Mesothelial cell of epicardium (in vitro differentiated cells): ENCODE results near the gene QRICH2. TPM values are rescaled to one million over a fixed set of nuclear protein-coding genes. Genes with fewer than 3 reads are reported as not detected.

Source experiments
- DNase-seq, 2 experiments: peaks; one replicate each; pipeline ENCODE4 v3.0.0; 2021; ENCODE audit warnings: low spot score in 2 of 2; ENCODE audit not compliant: unreplicated experiment in 2 of 2
- H3K27ac Mint-ChIP-seq: 2 replicates; pipeline ENCODE4 v1.8.0; 2021; ENCODE audit warnings: mixed read lengths
- H3K27me3 Mint-ChIP-seq: 2 replicates; pipeline ENCODE4 v1.8.0; 2021; ENCODE audit warnings: low read depth, mixed read lengths
- H3K36me3 Mint-ChIP-seq: 2 replicates; pipeline ENCODE4 v1.8.0; 2021; ENCODE audit warnings: mixed read lengths
- H3K4me1 Mint-ChIP-seq: 2 replicates; pipeline ENCODE4 v1.8.0; 2021; ENCODE audit warnings: mixed read lengths
- H3K4me3 Mint-ChIP-seq: 2 replicates; pipeline ENCODE4 v1.8.0; 2021; ENCODE audit warnings: mild to moderate bottlenecking, moderate library complexity, mixed read lengths
- H3K9me3 Mint-ChIP-seq: 2 replicates; pipeline ENCODE4 v1.8.0; 2021; ENCODE audit warnings: mixed read lengths
- total RNA-seq: library from RNA; stranded (reverse); gene quantifications from 3 replicates; pipeline ENCODE4 v1.2.1, GENCODE V29; 2021
- TF ChIP-seq, protein P1 (sequence below): fragments of 200-600 bp; sonication (generic); IDR thresholded peaks from one replicate; pipeline ENCODE4 v1.5.0; 2021; ENCODE audit warnings: antibody characterized with exemption; ENCODE audit not compliant: unreplicated experiment

Gene QRICH2
- total RNA-seq, 1 donor from 2014 or later, result 7.2 TPM

DNA sequence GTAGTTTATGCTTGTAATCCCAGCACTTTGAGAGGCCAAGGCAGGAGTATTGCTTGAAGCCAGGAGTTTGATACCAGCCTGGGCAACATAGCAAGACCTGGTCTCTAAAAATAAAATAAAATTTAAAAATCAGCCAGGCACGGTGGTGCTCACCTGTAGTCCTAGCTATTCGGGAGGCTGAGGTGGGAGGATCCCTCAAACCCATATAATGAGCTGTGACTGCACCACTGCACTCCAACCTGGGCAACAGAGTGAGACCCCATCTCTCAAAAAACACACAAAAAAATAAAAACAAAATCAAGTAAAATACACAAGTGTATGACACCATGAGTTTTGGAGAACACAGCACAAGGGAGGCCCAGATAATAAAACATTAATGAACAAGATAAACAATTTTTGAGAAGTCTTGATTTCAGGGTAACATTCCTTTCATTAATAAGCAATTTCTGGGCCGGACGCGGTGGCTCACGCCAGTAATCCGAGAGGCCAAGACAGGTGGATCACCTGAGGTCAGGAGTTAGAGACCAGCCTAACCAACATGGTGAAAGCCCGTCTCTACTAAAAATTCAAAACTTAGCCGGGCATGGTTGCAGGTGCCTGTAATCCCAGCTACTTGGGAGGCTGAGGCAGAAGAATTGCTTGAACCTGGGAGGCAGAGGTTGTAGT is 27.8 kb upstream of the QRICH2 start:
- Mint-ChIP-seq H3K27me3 (no peaks in the 10 kb centered on the region), H3K4me1 (peaks cover 6% of the 10 kb centered on the region), H3K4me3 (no peak overlapping the region), H3K27ac (no peak overlapping the region), H3K9me3 (no peaks in the 10 kb centered on the region), H3K36me3 (peaks cover 10% of the 10 kb centered on the region)
- no peak for DNase-seq
- TF ChIP-seq, protein P1, sequence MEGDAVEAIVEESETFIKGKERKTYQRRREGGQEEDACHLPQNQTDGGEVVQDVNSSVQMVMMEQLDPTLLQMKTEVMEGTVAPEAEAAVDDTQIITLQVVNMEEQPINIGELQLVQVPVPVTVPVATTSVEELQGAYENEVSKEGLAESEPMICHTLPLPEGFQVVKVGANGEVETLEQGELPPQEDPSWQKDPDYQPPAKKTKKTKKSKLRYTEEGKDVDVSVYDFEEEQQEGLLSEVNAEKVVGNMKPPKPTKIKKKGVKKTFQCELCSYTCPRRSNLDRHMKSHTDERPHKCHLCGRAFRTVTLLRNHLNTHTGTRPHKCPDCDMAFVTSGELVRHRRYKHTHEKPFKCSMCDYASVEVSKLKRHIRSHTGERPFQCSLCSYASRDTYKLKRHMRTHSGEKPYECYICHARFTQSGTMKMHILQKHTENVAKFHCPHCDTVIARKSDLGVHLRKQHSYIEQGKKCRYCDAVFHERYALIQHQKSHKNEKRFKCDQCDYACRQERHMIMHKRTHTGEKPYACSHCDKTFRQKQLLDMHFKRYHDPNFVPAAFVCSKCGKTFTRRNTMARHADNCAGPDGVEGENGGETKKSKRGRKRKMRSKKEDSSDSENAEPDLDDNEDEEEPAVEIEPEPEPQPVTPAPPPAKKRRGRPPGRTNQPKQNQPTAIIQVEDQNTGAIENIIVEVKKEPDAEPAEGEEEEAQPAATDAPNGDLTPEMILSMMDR, result no peak

DNA sequence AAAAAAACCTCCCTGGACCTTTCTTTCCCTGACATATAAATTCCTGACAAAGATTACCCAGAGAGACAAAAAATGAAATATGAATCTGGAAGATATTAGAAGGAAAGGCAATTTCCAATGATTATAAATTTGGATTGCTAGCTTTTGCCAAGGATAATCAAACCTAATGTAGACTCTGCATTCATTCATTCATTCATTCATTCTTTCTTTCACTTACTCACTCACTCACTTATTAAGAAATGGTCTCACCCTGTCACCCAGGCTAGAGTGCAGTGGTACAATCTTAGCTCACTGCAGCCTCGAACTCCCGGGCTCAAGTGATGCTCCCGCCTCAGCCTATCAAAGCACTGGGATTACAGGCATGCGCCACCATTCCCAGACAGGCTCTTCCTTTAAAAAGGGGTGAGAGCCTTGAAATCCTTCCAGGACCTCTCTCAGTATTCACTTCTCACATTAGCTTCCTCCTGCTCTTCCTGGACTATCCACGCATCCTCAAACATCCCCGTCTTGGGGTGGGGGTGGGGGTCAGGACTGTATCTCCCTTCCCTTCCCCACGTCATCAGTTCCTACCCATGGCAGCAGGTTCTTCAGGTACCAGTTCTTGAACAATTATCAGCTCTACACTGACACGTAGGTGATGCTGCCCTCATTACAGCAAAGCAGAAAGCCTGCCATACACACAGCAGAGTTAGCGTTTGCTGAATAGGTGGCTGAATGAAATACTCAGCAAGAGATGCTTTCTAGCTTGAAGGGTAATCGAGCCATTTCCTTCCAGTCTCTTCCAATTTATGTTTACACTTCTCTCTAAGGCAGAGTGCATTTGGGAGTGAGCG is 25.8 kb upstream of the QRICH2 start:
- TF ChIP-seq, protein P1, result no peak
- peaks cover 8% of the 10 kb centered on the region for H3K36me3 Mint-ChIP-seq
- H3K27ac Mint-ChIP-seq, result no peak overlapping the region
- H3K4me3 Mint-ChIP-seq, result no peak overlapping the region
- no peaks in the 10 kb centered on the region for H3K9me3 Mint-ChIP-seq
- H3K4me1 Mint-ChIP-seq, result peaks cover 6% of the 10 kb centered on the region
- DNase-seq, result no peak
- no peaks in the 10 kb centered on the region for H3K27me3 Mint-ChIP-seq

GRCh38 chr17:76331083-76331482 is 23.0 kb upstream of the QRICH2 start:
- Mint-ChIP-seq H3K4me1 (peaks cover 6% of the 10 kb centered on the region), H3K36me3 (peaks cover 23% of the 10 kb centered on the region), H3K9me3 (no peaks in the 10 kb centered on the region), H3K27me3 (no peaks in the 10 kb centered on the region), H3K4me3 (no peak overlapping the region), H3K27ac (no peak overlapping the region)
- TF ChIP-seq, protein P1, result no peak
- no peak for DNase-seq

- no peak overlapping the region for H3K4me3 Mint-ChIP-seq
- no peaks in the 10 kb centered on the region for H3K9me3 Mint-ChIP-seq
- H3K27me3 Mint-ChIP-seq, result no peaks in the 10 kb centered on the region
- DNase-seq, result no peak
- H3K27ac Mint-ChIP-seq, result no peak overlapping the region
- TF ChIP-seq, protein P1, result no peak
- H3K36me3 Mint-ChIP-seq, result peaks cover 22% of the 10 kb centered on the region
- peaks cover 6% of the 10 kb centered on the region for H3K4me1 Mint-ChIP-seq
Measured at GRCh38 chr17:76329664-76330063, 21.6 kb upstream of the QRICH2 start.

DNA sequence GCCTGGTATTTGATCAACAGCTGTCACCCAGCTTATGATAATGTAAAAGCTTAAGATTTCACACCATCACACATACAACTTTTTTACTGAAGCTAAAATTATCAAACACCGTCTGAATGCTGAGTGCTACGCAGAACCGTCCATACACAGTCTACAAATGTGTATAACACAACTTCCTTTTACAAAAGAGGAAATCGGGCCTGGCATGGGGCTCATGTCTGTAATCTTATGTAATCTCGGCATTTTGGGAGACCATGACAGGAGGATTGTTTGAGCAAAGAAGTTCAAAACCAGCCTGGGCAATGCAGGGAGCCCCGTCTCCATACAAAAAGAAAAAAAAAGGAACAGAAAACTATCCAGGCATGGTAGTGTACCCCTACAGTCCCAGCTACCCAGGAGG is 19.6 kb upstream of the QRICH2 start:
- no peak for DNase-seq

More for the DNA sequence above, 19.6 kb upstream of the QRICH2 start:
- Mint-ChIP-seq H3K27me3 (no peaks in the 10 kb centered on the region), H3K27ac (no peak overlapping the region), H3K4me1 (peaks cover 6% of the 10 kb centered on the region), H3K4me3 (no peak overlapping the region), H3K9me3 (no peaks in the 10 kb centered on the region), H3K36me3 (peaks cover 28% of the 10 kb centered on the region)
- TF ChIP-seq, protein P1, result no peak
